Stimulated activated naive CD8-positive, alpha-beta T cell treated with anti-CD3 and anti-CD28 coated beads, Interleukin-15, Interleukin-2, amounts not matched to agents 100 U/mL and 50 U/mL, for 24 hours (primary cell): ENCODE measurements around the gene TNFSF9.
"Not testable (repeated sequence)": the region's sequence is repeated elsewhere in the genome, so short reads cannot be mapped to it uniquely, and the experiment has no call there.

Source experiments
- ATAC-seq: fragments of 150-1000 bp; cut with Tn5 transposase; one replicate; pipeline ENCODE4 v1.10.0; 2021
- DNase-seq: peaks from one replicate; pipeline ENCODE4 v3.0.0; 2021

Gene TNFSF9

GRCh38 chr19:6532244-6532999 lies 1.6 kb downstream of the TNFSF9 start:
- ATAC-seq (peak; percentile 6), DNase-seq (peak; percentile 39)

GRCh38 chr19:6533000-6533328 lies 2.1 kb downstream of the TNFSF9 start:
- DNase-seq (no peak), ATAC-seq (no peak)

- ATAC-seq: no peak
- DNase-seq: no peak
These were observed 3.1 kb downstream of the TNFSF9 start for GRCh38 chr19:6533746-6534418.

DNA sequence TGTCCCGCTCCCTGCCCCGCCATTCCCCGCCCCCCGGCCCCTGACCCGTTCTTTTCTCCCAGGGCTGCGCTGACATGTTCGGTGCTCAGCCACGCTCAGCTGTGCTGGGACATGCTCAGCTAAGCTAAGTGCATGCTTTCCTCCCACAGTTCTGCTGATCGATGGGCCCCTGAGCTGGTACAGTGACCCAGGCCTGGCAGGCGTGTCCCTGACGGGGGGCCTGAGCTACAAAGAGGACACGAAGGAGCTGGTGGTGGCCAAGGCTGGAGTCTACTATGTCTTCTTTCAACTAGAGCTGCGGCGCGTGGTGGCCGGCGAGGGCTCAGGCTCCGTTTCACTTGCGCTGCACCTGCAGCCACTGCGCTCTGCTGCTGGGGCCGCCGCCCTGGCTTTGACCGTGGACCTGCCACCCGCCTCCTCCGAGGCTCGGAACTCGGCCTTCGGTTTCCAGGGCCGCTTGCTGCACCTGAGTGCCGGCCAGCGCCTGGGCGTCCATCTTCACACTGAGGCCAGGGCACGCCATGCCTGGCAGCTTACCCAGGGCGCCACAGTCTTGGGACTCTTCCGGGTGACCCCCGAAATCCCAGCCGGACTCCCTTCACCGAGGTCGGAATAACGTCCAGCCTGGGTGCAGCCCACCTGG lies 3.7 kb downstream of the TNFSF9 start:
- ATAC-seq (no peak), DNase-seq (no peak)

- ATAC-seq (no peak), DNase-seq (no peak)
These were observed 4.8 kb downstream of the TNFSF9 start for GRCh38 chr19:6535558-6536137.

DNA sequence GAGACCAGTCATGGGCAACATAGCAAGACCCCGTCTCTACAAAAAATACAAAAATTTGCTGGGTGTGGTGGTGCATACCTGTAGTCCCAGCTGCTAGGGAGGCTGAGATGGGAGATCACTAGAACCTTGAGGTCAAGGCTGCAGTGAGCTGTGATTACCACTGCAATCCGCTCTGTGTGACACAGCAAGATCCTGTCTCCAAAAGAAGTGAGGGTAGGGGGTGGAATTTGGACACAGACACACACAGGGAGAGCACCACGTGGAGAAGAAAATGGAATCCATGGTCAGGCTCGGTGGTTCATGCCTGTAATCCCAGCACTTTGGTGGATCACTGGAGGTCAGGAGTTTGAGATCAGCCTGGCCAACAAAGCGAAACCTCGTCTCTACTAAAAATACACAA lies 8.7 kb downstream of the TNFSF9 start:
- no peak for ATAC-seq
- no peak for DNase-seq

- no peak for DNase-seq
- no peak for ATAC-seq
These were observed 10.3 kb downstream of the TNFSF9 start for GRCh38 chr19:6540918-6541689.

- no peak for DNase-seq
These were observed 13.1 kb downstream of the TNFSF9 start for GRCh38 chr19:6543866-6544347.

GRCh38 chr19:6550679-6551078 lies 19.9 kb downstream of the TNFSF9 start:
- not testable (repeated sequence) for DNase-seq, ATAC-seq

More at GRCh38 chr19:6543866-6544347, 13.1 kb downstream of the TNFSF9 start:
- ATAC-seq: peak; percentile 28

DNA sequence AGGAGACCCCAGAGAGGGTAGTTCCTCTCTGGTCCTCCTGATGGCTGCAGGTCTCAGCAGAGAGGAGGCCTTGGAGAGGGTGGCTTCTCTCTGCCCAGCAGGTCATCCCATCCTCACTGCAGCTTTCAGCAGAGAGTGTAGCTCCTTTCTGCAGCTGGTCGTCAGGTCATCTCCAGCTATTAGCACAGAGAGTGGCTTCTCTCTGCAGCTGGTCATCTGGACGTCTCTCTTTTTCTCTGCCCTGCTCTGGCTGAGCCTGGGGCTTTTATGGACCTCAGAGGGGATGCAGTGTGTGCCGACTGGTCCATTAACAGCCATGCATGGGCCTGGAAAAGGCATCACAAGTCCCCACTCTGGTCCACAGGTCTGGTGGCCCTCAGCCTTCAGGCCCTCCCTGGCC lies 20.3 kb downstream of the TNFSF9 start:
- ATAC-seq (no peak), DNase-seq (no peak)

DNA sequence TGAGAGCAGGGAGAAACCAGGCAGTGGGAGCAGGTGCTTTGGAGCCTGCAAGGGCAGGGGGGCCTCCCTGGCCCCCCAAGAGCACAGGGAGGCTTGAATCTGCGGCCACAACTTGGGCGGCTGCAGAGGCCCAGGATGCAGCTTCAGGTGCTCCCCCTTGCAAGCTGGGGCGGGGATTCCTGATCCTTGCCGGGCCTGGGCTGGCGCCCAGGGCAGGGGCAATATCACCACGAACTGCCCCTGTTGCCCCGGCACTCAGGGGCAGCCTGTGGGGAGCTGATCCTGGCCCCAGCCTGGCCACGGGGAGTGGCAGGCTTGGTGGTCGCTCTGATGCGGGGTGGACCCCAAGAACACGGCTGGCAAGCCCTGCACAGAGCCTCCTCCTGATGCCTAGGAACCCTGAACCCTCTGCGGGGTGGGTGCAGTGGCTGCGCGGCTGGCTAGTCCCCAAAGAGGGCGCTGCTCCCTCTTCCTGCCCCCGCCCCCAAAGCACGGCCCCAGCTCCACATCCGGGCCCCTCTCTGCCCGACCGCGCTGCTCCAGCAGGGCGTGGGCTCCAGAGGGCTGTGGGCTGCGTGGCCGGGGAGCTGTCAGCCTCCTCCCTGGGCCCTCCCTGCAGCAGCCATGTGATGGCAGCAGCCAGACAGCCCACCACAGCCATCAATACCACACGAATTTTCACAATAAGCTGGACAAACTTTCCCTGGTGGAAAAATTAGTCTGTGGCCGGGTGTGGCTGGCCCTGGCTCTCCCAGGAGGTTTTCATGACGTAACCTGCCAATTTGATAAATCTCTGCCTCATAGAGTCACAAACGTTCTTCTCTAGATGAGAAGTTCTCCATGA lies 21.0 kb downstream of the TNFSF9 start:
- ATAC-seq (peak; percentile 96), DNase-seq (peak; percentile 82)

DNA sequence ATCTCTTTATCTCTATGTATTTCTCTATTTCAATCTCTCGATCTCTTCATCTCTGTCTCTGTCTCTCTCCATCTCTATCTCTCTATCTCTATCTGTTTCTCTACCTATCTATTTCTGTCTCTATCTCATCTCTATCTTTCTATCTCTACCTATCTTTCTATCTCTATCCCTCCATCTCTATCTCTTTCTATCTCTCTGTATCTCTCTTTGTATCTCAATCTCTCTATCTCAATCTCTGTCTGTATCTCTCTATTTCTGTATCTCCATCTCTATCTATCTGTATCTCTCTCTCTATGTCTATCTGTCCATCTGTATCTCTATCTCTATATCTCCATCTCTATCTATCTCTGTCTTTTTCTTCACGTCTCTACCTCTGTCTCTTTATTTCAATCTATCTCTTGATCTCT lies 25.2 kb downstream of the TNFSF9 start:
- DNase-seq (no peak), ATAC-seq (no peak)

DNA sequence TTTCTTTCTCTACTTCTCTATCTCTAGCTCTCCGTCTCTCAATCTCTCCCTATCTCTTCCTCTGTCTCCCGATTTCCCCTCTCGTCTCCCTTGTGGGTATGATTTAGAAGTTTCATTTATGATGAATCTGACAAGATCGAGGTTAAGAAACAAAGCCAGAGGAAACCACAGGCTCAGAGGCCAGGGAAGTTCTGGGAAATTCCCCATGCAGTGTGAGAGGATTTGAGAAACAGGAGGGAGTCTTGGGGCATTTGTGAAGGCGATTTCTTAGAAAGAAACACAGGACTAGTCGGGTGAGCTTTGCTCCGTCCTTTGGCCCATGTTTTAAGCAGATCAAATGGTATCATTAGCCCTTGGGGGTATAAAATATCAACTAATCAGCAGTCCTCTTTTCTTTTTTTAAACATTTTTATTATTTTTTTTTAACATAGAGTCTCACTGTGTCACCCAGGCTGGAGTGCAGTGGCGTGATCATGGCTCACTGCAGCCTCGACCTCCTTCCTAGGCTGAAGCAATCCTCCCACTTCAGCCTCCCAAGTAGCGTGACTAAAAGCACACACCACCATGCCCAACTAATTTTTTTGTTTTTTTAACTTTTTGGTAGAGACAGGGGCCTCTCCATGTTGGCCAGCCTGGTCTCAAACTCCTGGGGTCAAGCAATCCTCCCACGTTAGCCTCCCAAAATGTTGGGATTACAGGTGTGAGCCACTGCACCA lies 25.8 kb downstream of the TNFSF9 start:
- ATAC-seq (peak; percentile 29), DNase-seq (no peak)

GRCh38 chr19:6562437-6562836 lies 31.6 kb downstream of the TNFSF9 start:
- ATAC-seq, DNase-seq: not testable (repeated sequence)

- no peak for ATAC-seq
These were observed 33.6 kb downstream of the TNFSF9 start for GRCh38 chr19:6564393-6564792.

DNA sequence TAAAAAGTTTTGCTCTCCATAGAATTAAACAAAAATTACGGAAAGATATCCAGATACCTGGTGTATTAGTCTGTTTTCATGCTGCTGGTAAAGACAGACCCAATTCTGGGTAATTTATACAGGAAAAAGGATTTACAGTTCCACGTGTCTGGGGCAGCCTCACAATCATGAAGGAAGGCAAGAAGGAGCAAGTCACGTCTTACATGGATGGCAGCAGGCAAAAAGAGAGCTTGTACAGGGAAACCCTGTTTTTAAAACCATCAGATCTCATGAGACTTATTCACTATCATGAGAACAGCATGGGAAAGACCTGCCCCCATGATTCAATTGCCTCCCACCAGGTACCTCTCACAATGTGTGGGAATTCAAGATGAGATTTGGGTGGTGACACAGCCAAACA lies 35.9 kb downstream of the TNFSF9 start:
- not testable (repeated sequence) for DNase-seq

More at GRCh38 chr19:6564393-6564792, 33.6 kb downstream of the TNFSF9 start:
- no peak for DNase-seq

GRCh38 chr19:6568010-6568526 lies 37.2 kb downstream of the TNFSF9 start:
- no peak for ATAC-seq

More for the DNA sequence above, 35.9 kb downstream of the TNFSF9 start:
- not testable (repeated sequence) for ATAC-seq

GRCh38 chr19:6568816-6569215 lies 38.0 kb downstream of the TNFSF9 start:
- DNase-seq (no peak), ATAC-seq (no peak)

More at GRCh38 chr19:6568010-6568526, 37.2 kb downstream of the TNFSF9 start:
- DNase-seq: no peak

DNA sequence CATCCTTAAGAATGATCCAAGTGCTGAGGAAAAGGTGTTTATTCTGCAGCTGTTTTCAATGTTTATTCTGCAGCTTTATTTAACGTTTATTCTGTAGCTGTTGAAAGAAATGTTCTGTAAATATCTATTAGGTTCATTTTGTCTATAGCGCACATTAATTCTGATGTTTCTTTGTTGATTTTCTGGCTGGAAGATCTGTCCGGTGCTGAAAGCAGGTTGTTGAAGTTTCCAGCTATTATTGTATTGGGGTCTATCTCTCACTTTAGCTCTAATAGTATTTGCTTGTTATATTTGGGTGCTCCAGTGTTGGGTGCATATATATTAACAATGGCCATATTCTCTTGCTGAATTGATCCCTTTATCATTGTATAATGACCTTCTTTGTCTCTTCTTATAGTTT lies 39.9 kb downstream of the TNFSF9 start:
- ATAC-seq: no peak

DNA sequence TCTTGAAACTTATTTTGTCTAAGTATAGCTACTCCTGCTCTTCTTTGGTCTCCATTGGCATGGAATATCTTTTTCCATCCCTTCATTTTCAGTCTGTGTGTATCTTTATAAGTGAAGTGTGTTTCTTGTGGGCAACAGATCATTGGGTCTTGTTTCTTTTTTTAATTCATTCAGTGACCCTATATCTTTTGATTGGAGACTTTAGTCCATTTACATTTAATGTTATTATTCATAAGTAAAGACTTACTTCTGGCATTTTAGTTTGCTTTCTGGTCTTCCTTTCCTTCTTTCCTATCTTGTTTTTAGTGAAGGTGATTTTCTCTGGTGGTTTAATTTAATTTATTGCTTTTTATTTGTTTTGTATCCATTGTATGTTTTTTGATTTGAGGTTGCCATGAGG lies 40.3 kb downstream of the TNFSF9 start:
- ATAC-seq: no peak
- no peak for DNase-seq

More for the DNA sequence above, 39.9 kb downstream of the TNFSF9 start:
- DNase-seq: no peak
